ENCODE measurements around the gene MRPL41.
"Not testable (repeated sequence)": the region's sequence is repeated elsewhere in the genome, so short reads cannot be mapped to it uniquely, and the experiment has no call there.

The MRPL41 gene

DNA sequence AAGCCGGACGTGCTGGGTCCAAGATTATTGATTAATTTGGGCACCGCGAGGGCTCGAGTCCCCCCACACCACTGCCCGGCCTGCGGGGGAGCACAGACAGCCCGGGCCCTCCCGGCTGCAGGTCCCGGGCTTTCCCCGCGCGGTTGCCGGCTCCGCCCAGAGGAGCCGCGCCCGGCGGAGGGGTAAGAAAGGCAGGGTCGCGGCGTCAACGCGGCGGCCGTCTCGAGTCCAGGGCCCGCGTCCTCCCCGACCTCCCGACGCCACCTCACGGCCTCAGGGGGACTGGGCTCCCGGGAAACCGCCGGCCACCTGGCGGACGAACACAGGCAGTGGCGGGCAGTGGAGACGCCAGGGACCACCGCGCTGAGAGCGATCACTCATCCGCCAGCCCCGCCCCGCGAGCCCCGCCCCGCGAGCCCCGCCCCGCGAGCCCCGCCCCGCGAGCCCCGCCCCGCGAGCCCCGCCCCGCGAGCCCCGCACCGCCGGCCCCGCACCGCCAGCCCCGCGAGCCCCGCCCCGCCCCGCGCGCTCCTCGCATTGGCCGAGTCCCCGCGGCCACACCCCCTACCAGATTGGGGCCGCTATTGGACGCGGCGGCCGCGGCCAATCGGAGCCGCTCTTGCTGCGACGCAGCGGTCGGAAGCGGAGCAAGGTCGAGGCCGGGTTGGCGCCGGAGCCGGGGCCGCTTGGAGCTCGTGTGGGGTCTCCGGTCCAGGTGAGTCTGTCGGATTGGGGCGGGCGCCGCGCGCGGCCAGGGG lies at the start of gene MRPL41:
Gene MRPL41, plus strand, starts transcription at position 616 of the 758 bp plus-strand sequence. CDS start 203 bp downstream, outside the sequence.
- no peak for DNase-seq (ENCODE audit: low read depth, low spot score)
- peak within 1 kb of the TSS; percentile 60 for H3K27ac ChIP-seq

DNA sequence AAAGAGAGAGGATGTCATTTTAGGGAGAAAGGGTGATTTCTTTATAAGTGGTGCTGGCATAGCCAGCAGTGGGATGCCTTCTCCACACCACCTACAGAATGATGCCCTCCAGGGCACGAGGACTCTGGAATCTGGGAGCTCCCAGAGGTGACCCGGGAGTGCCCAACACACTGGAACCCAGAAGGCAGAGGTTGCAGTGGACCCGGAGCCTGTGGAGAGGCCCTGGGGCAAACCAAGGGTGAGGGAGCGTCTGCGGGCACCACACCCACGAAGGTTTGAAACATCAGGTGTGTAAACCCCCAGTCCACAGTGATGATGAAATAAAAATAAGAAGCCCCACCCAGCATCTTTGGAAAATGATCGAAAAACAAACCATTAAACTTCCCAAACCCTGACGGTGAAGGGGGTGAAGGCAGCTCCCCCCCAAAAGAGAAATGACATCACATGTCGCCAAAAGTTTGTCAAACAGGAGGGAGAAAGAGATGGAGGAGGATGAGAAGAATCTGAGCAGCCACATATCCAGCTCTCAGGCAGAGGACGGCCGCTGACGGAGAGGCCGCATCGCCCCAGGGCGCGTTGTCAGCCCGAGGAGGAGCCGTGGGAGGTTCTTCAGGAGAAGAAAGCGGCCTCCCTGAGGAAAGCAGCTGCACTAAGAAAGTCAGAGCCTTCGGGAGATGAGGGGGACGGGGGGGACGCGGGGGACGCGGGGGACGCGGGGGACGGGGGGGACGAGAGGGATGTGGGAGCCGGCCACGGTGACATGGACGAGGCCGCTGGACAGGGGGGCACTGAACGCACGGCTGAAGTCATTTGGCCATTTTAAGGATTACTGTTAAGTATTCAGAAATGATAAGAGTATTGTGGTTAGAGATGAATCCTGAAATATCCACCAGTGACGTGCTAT lies 49.4 kb upstream of the MRPL41 start:
- DNase-seq (ENCODE audit: low read depth, low spot score), result no peak
- no peak overlapping the region for H3K27ac ChIP-seq

DNA sequence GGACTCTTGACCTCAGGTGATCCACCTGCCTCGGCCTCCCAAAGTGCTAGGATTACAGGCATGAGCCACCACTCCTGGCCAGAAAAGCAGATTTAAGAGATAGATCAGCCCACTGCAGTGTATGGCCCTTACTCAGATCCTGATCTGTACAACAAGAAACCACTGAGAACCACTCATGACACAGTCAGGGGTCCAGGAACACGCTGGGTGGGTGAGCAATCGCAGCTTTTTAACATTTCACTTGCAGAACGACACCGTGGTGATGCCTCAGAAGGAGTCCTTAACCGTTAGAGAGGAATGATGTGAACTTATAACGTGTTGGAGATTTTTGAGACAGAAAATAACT lies 47.3 kb upstream of the MRPL41 start:
- no peak for DNase-seq (ENCODE audit: low read depth, low spot score)
- H3K27ac ChIP-seq, result no peak overlapping the region

DNA sequence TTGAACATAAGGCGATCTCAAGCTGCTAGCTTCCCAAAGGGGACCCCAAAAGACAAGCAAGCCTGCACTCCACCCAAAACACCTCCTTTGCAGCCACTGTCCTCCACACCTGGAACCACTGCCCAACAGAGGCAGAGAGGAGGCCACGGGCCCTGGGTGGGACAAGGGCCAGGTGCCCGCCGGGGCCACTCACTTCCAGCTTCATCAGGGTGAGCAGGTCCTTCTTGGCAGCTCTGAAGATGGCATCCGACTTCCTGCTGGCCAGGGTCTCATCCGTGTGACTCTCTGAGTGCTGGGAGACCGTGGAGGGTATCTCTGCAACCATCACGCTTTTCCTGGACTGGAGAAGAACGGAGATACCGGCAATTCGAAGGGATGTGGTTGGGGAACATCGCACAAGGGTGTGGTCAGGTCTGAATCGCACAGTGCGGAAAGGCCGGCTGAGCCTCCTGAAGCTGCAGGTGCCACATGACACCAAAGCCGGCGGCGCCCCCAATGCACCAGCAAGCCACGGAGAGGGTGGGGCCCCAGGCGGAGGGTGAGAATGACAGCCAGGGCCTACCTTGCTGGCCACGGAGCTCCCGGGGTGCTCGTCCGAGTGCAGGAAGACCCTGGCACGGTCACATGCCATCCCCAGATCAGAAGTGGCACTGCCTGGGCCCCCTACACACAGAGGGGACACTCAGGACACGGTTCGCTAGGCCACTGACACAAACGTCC lies 46.1 kb upstream of the MRPL41 start:
- no peak overlapping the region for H3K27ac ChIP-seq
- DNase-seq (ENCODE audit: low read depth, low spot score), result no peak

DNA sequence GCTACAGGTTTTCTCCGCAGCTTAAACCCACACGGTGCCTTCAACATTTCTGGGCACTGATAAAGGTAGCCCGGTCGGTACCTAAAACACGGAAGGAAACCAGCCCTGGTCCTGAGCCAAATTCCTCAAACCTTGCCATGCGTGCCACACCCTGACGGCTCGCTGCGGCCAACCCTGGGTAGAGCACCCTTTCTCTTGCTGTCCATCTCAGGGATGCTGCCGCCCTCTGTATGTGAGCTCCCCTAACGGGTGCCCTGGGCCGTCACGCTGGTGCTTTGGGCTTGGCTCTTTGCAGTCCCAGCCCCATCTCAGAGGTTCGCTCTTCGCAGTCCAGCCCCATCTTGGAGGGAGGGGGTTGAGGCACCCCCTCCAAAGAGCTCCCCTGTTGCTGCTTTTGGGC lies 45.4 kb upstream of the MRPL41 start:
- no peak for DNase-seq (ENCODE audit: low read depth, low spot score)
- H3K27ac ChIP-seq, result no peak overlapping the region

DNA sequence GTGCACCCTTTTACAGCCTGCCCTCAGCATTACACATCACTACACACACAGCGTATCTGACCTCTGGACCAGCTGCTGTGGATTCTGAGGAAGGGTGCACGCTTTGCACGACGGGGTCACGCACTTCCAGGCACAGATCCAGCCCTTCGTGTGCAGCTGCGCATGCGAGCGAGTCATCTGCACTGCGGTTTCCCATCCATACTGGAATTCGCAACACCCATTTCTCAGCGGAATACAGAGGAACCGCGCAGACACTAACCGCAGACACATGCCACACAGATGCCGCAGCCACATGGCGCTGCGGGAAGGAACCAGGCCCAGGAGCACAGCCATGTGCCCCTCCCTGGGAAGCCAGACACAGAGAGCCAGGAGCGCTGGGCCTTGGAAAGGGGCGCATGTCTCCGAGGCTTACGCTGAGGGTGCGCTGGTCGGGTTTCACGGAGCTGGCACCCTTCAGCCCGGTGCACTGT lies 44.9 kb upstream of the MRPL41 start:
- H3K27ac ChIP-seq, result no peak overlapping the region
- no peak for DNase-seq (ENCODE audit: low read depth, low spot score)

DNA sequence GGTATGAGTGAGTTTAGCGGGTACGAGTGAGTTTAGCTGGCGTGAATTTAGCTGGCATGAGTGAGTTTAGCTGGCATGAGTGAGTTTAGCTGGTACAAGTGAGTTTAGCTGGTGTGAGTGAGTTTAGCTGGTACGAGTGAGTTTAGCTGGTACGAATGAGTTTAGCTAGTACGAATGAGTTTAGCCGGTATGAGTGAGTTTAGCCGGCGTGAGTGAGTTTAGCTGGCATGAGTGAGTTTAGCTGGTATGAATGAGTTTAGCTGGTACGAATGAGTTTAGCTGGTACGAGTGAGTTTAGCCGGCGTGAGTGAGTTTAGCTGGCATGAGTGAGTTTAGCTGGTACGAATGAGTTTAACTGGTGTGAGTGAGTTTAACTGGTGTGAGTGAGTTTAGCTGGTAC lies 42.5 kb upstream of the MRPL41 start:
- no peak overlapping the region for H3K27ac ChIP-seq
- DNase-seq (ENCODE audit: low read depth, low spot score), result no peak

DNA sequence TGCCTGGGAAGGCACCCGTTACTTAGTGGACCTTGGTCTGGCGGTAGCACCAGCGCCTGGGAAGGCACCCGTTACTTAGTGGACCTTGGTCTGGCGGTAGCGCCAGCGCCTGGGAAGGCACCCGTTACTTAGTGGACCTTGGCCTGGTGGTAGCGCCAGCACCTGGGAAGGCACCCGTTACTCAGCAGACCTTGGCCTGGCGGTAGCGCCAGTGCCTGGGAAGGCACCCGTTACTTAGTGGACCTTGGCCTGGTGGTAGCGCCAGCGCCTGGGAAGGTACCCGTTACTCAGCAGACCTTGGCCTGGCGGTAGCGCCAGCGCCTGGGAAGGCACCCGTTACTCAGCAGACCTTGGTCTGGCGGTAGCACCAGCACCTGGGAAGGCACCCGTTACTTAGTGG lies 40.6 kb upstream of the MRPL41 start:
- H3K27ac ChIP-seq; DNase-seq (ENCODE audit: low read depth, low spot score): not testable (repeated sequence)

DNA sequence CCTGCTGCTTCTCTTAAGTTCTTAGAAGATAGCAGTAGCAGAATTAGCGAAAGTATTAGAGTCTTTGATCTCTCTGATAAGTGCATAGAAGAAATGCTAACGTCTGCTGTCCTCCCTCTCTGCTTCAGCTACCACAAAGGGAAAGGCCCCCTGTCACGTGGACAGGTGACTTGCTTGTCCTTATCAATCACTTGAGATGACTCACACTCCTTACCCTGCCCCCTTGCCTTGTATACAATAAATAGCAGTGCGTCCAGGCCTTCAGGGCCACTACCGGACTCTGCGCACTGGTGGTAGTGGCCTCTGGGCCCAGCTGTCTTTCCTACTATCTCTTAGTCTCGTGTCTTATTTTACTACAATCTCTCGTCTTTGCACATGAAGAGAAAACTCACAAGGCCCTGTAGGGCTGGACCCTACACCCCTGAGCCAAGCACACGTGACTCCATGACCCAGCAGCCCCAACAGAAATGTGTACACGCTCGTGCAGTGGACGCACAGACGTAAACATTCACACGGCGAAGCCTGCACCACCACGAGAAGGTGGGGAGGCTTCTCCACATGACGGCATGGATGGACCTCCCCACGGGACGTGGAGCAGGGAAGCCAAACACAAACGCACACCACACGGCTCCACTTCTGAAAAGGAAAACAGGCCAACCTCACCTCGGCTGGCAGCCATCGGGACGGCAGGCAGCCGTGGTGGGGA lies 39.8 kb upstream of the MRPL41 start:
- no peak for DNase-seq (ENCODE audit: low read depth, low spot score)

DNA sequence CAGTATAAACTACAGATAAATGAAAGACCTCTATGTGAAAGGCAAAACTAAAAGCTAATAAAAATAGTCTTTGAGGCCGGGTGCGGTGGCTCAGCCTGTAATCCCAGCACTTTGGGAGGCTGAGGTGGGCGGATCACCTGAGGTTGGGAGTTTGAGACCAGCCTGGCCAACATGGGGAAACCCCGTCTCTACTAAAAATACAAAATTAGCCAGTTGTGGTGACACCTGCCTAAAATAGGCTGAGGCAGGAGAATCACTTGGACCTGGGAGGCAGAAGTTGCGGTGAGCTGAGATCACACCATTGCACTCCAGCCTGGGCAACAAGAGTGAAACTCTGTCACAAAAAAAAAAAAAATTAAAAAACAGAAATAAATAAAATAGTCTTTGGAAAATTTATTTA lies 38.5 kb upstream of the MRPL41 start:
- DNase-seq (ENCODE audit: low read depth, low spot score); H3K27ac ChIP-seq: not testable (repeated sequence)

More for the DNA sequence above, 39.8 kb upstream of the MRPL41 start:
- no peak overlapping the region for H3K27ac ChIP-seq

DNA sequence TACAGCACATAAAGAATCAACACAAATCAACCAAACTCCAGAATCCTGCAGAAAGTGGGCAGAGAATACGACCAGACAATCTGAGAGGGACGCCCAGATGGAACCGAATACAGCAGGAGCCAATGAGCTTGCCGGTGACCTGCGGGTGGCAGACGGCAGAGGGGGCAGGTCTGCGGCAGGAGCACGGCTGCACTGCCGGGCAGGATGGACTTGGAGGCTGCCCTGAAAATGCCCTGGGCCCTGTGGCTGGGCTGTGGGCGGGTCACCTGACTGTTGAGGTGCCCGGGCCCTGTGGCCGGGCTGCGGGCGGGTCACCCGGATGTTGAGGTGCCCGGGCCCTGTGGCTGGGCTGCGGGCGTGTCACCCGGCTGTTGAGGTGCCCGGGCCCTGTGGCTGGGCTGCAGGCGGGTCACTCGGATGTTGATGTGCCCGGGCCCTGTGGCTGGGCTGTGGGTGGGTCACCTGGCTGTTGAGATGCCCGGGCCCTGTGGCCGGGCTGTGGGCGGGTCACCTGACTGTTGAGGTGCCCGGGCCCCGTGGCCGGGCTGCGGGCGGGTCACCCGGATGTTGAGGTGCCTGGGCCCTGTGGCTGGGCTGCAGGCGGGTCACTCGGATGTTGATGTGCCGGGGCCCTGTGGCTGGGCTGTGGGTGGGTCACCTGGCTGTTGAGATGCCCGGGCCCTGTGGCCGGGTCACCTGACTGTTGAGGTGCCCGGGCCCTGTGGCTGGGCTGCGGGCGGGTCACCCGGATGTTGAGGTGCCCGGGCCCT lies 37.7 kb upstream of the MRPL41 start:
- H3K27ac ChIP-seq; DNase-seq (ENCODE audit: low read depth, low spot score): not testable (repeated sequence)

DNA sequence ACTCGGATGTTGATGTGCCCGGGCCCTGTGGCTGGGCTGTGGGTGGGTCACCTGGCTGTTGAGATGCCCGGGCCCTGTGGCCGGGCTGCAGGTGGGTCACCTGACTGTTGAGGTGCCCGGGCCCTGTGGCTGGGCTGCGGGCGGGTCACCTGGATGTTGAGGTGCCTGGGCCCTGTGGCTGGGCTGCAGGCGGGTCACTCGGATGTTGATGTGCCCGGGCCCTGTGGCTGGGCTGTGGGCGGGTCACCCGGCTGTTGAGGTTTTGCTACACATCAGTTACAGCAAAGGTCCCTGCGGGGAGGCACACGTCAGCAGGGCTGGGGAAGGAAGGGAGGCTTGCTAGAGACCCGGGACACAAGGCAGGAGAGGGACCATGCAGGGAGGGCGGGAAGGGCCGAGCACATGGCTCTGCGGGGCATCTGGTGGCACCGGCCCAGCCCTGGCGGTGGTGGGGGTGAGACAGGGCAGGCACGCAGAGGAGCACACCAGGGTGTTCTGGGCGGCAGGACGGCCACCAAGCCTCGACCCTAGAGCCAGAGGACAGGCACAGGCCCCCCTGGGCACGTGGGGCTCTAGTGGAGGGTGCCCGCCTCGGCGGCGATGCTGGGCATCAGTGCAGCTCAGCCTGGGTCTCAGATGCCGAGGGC lies 36.9 kb upstream of the MRPL41 start:
- no peak overlapping the region for H3K27ac ChIP-seq
- DNase-seq (ENCODE audit: low read depth, low spot score), result no peak

DNA sequence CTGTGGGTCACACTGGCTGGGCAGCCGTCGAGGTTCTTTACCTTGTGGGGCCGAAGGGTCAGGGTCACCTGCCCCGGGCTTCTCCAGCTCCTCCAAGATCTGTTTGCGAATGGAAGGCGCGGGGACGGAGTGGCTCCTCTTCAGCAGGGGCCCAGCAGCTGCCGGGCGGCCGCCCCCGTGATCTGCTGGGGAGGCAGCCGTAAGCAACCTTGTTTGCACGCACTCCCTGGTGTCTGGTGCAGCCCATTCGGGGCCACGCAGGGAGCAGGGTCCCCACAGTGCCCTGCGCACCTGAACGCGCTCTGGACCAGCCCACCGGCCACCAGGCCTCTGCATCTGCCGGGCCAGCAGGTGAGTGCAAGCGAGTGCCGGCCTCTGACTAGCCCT lies 36.3 kb upstream of the MRPL41 start:
- no peak for DNase-seq (ENCODE audit: low read depth, low spot score)
- H3K27ac ChIP-seq, result no peak overlapping the region

DNA sequence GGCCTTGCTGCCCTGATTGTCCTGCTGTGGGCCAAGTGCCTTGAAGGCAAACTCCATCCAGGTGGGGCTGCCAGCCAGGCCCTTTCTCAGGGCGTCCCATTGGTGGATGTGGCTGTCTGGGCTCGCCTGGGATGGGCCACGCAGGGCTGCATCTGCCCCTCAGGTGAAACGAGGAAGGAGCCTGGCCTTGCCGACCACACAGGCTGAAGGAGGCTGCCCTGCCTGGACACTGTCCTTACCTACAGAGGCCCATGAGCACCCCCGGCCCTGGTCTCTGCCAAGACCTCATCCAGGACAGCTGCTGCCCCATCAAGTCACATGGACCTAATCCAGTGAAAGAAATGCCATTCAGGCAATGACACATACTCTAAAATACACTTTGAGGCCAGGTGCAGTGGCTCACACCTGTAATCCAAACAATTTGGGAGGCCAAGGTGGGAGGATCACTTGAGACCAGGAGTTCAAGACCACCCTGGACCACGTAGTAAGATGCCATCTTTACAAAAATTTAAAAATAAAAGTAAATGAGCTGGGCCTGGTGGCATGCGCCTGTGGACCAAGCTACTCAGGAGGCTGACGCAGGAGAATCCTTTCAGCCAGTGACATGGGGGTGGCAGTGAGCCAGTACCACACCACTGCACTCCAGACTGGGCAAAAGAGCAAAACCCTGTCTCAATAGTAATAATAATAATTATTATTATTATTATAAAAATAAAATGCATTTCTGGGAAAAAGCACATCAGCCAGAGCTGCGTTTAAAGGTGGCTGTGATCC lies 35.3 kb upstream of the MRPL41 start:
- no peak for DNase-seq (ENCODE audit: low read depth, low spot score)
- H3K27ac ChIP-seq, result no peak overlapping the region

DNA sequence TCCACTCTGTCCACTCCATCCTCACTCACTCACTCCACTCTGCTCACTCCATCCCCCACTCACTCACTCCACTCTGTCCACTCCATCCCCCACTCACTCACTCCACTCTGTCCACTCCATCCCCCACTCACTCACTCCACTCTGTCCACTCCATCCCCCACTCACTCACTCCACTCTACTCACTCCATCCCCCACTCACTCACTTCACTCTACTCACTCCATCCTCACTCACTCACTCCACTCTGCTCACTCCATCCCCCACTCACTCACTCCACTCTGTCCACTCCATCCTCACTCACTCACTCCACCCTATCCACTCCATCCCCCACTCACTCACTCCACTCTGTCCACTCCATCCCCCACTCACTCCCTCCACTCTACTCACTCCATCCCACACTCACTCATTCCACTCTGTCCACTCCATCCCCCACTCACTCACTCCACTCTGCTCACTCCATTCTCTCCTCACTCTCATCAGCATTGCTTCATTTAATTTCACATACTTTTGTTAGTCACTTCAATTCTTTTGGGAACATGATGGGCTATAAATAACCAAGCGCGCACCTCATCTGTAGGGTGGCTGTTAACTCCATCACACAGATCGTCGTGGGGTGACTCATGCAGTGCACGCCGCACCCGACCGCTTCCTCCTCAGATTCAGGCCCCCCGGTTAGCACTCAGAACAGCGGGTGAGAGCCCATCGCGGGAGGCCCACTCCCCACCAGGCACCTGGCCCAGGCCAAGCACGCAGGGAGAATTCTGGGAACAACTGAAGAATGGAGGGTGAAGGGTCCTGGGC lies 32.8 kb upstream of the MRPL41 start:
- not testable (repeated sequence) for DNase-seq (ENCODE audit: low read depth, low spot score); H3K27ac ChIP-seq

DNA sequence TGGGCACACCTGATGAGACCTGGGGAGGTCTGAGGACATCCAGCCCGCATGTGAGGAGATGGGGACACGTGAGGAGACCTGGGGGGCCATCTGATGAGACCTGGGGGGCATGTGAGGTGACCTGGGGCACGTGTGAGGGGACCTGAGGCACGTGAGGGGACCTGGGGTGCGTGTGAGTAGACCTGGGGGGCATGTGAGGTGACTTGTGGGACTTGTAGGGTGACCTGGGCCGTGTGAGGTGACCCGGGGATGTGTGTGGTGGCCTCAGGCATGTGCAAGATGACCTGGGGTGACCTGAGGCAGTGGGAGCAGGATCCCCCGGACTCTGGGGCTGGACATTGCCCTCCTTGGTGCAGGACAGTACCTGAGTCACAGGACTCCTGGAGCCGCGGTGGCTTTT lies 32.1 kb upstream of the MRPL41 start:
- no peak for DNase-seq (ENCODE audit: low read depth, low spot score)
- no peak overlapping the region for H3K27ac ChIP-seq

DNA sequence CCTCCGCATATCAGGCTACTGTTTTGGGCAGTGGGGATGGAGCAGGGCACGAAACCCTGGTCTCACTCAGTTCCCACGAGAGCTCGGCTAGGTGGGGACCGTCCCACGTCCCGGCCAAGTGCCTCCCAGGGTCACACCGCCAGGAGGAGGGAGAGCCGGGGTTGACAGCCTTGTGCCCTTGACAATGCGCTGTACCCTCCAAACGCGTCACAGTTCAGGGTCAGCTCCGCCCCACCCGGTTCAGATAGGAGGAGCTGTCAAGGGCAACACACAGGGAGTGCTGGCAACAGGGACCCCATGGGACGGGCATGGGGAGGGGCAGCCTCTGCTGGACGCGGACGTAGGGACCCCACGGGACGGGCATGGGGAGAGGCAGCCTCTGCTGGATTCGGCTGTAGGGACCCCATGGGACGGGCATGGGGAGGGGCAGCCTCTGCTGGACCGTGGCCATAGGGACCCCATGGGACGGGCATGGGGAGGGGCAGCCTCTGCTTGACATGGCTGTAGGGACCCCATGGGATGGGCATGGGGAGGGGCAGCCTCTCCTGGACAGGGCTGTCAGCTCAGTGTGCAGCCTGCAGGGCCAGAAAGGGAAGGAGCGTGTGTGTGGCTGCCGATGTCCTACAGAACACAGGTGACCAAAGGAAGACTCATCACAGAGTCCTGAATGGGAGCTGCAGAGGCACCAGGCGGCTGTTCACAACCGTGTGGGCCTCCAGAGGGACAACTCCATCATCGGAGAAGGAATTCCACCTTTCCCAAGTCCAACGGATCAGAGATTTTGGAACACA lies 30.9 kb upstream of the MRPL41 start:
- DNase-seq (ENCODE audit: low read depth, low spot score), result no peak
- H3K27ac ChIP-seq, result no peak overlapping the region
